OCI-LY3 (cell line): ENCODE data around the gene NHS.

ENCODE experiments used
- H2AFZ ChIP-seq: fragments of 200-600, 300-600 bp; shearing (Covaris generic); 2 replicates; pipeline ENCODE4 v1.6.0; 2014; ENCODE audit warnings: antibody characterized with exemption, low read depth, low read length
- H3K27ac ChIP-seq: fragments of 200-600, 300-600 bp; sonication (generic); 2 replicates; pipeline ENCODE4 v1.5.1; 2014; ENCODE audit warnings: mild to moderate bottlenecking, low read length, moderate library complexity, mixed read lengths
- H3K27me3 ChIP-seq: fragments of 200-600, 300-600 bp; sonication (generic); 2 replicates; pipeline ENCODE4 v1.6.1; 2014; ENCODE audit warnings: low read depth, low read length, mixed read lengths
- H3K36me3 ChIP-seq: fragments of 200-600, 300-600 bp; sonication (generic); replicated peaks from 2 replicates; pipeline ENCODE3; 2014; ENCODE audit warnings: low read depth, low read length, mixed read lengths
- H3K4me1 ChIP-seq: fragments of 300-600, 200-600 bp; sonication (generic); 2 replicates; pipeline ENCODE4 v1.6.1; 2014; ENCODE audit warnings: low read length, mixed read lengths
- H3K4me2 ChIP-seq: fragments of 200-600, 300-600 bp; sonication (generic); 2 replicates; pipeline ENCODE4 v1.6.1; 2014; ENCODE audit warnings: low read length, mixed read lengths
- H3K4me3 ChIP-seq: fragments of 300-600, 200-600 bp; sonication (generic); 2 replicates; pipeline ENCODE4 v1.5.1; 2014; ENCODE audit warnings: antibody characterized with exemption, mild to moderate bottlenecking, low read length, moderate library complexity
- H3K79me2 ChIP-seq: fragments of 300-600, 200-600 bp; shearing (Covaris generic); 2 replicates; pipeline ENCODE4 v1.6.1; 2014; ENCODE audit warnings: mild to moderate bottlenecking, low read length, mixed read lengths
- H3K9ac ChIP-seq: fragments of 300-600, 200-600 bp; shearing (Covaris generic); 2 replicates; pipeline ENCODE4 v1.6.0; 2014; ENCODE audit warnings: mild to moderate bottlenecking, low read length, moderate library complexity
- H3K9me3 ChIP-seq: fragments of 200-600, 300-600 bp; shearing (Covaris generic); 2 replicates; pipeline ENCODE4 v1.6.1; 2014; ENCODE audit warnings: low read length, mixed read lengths; ENCODE audit not compliant: insufficient read depth
- H4K20me1 ChIP-seq: fragments of 200-600, 300-600 bp; sonication (generic); 2 replicates; pipeline ENCODE4 v1.6.1; 2016; ENCODE audit warnings: low read length, mixed read lengths; ENCODE audit not compliant: insufficient read depth
- EZH2phosphoT487 ChIP-seq: fragments of 200-600 bp; shearing (Covaris generic); IDR thresholded peaks from 2 replicates; pipeline ENCODE4 v1.6.1; 2018; ENCODE audit warnings: antibody characterized with exemption, mixed run types, low read depth
- TF ChIP-seq, protein P1 (sequence below): fragments of 200-600, 300-600 bp; sonication (generic); IDR thresholded peaks from 2 replicates; pipeline ENCODE4 v1.5.1; 2014; ENCODE audit warnings: antibody characterized with exemption, low read length, low read depth

Gene NHS

DNA sequence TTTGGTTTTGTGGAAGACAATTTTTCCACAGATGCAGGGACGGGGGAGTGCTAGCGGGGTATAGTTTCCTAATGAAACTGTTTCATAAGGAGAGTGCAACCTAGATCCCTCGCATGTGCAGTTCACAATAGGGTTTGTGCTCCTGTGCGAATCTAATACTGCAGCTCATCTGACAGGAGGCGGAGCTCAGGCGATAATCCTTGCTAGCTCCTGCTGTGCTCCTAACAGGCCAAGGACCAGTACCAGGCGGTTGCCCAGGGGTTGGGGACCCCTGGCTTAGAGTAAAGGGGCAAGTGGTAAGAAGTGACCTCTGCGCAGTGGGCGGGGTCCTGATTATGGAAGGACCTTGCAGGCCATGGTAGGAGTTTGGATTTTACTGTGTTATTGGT is 366.1 kb downstream of the NHS start:
- no peaks in the 10 kb centered on the region for H4K20me1 ChIP-seq
- no peaks in the 10 kb centered on the region for H3K79me2 ChIP-seq
- peaks cover 12% of the 10 kb centered on the region for H3K4me1 ChIP-seq
- no peak overlapping the region for H3K27ac ChIP-seq
- H3K4me3 ChIP-seq: no peak overlapping the region
- no peak overlapping the region for H3K4me2 ChIP-seq
- no peak overlapping the region for H3K9ac ChIP-seq
- TF ChIP-seq, protein P1, sequence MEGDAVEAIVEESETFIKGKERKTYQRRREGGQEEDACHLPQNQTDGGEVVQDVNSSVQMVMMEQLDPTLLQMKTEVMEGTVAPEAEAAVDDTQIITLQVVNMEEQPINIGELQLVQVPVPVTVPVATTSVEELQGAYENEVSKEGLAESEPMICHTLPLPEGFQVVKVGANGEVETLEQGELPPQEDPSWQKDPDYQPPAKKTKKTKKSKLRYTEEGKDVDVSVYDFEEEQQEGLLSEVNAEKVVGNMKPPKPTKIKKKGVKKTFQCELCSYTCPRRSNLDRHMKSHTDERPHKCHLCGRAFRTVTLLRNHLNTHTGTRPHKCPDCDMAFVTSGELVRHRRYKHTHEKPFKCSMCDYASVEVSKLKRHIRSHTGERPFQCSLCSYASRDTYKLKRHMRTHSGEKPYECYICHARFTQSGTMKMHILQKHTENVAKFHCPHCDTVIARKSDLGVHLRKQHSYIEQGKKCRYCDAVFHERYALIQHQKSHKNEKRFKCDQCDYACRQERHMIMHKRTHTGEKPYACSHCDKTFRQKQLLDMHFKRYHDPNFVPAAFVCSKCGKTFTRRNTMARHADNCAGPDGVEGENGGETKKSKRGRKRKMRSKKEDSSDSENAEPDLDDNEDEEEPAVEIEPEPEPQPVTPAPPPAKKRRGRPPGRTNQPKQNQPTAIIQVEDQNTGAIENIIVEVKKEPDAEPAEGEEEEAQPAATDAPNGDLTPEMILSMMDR: no peak
- TF ChIP-seq EZH2phosphoT487: no peak
- no peaks in the 10 kb centered on the region for H3K27me3 ChIP-seq
- no peaks in the 10 kb centered on the region for H3K36me3 ChIP-seq
- no peak overlapping the region for H2AFZ ChIP-seq
- H3K9me3 ChIP-seq: no peaks in the 10 kb centered on the region

DNA sequence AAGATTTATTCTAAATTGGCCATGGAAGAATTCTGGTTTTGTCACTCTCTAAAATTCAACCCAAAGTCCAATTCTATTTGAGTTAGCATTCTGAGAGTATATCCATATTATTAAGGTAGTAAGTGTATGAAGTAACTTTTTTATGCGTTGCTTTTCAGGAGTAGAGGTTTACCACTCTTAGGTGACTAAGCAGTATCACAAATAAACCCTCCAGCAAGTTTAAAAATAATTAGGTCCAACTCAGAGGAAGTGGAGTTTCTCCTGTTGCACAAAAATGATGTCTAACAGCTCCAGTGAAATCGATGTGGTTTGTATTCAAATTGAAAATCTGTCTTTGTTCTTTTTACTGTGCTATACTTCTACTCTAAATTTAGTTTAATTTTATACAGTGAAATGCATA is 368.9 kb downstream of the NHS start:
- H3K36me3 ChIP-seq: no peaks in the 10 kb centered on the region
- no peak overlapping the region for H3K4me3 ChIP-seq
- no peaks in the 10 kb centered on the region for H3K9me3 ChIP-seq
- TF ChIP-seq, protein P1: no peak
- no peak for TF ChIP-seq EZH2phosphoT487
- no peak overlapping the region for H3K4me2 ChIP-seq
- H2AFZ ChIP-seq: no peak overlapping the region
- H3K4me1 ChIP-seq: peaks cover 6% of the 10 kb centered on the region
- H3K9ac ChIP-seq: no peak overlapping the region
- no peak overlapping the region for H3K27ac ChIP-seq
- no peaks in the 10 kb centered on the region for H3K79me2 ChIP-seq
- no peaks in the 10 kb centered on the region for H4K20me1 ChIP-seq
- no peaks in the 10 kb centered on the region for H3K27me3 ChIP-seq

DNA sequence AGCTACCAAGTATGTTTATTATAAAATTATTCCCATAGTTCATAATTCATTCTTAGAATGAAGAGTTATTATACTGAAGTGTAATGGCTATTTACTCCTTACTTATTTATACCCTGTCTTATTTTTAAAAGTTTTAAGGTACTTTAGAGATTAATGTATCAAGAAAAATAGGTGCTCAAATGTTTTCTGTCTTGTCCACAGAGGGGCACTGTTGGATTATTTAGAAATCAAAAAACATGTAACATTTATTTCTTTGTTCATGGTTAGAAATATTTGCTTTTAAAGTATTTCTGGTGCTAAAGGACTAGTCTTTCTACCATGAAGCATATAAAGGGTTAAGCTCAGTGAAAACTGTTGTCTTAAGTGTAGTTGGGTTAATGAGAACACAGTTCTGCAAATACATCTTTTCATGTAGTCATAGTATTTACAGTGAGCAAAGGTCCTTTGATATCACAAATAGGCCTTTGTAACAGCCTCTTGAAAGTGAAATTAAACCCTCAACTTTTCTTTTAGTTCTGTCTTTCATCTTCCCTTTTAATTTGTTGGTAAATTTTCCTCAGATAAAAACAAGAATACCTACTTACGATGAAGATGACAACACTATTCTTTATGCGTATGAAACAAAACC is 370.0 kb downstream of the NHS start:
- Histone ChIP-seq H3K9me3 (no peaks in the 10 kb centered on the region), H3K27ac (no peak overlapping the region), H3K9ac (no peak overlapping the region), H2AFZ (no peak overlapping the region), H3K4me1 (no peaks in the 10 kb centered on the region), H3K79me2 (no peaks in the 10 kb centered on the region), H4K20me1 (no peaks in the 10 kb centered on the region), H3K4me2 (no peak overlapping the region), H3K4me3 (no peak overlapping the region), H3K36me3 (no peaks in the 10 kb centered on the region), H3K27me3 (no peaks in the 10 kb centered on the region)
- TF ChIP-seq, protein P1: peak; percentile 51
- no peak for TF ChIP-seq EZH2phosphoT487

DNA sequence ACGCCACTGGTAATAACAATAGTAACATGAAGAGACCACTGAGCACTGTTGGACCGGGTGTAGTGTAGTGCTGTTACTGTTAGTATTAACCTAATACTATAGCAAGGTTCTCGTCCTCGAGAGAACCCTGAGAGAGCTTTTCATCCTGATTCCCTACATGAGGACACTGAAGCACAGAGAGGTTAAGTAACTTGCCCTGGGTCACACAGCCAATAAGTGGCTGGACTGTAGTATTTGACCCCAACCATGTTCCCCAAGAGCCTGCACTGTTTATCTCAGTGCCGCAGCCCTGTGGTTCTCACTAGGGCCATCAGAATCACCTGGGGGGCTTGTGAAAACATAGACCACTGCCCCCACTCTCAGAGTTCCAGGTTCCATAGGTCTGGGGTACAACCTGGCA is 372.7 kb downstream of the NHS start:
- Histone ChIP-seq H3K27ac (no peak overlapping the region), H2AFZ (no peak overlapping the region), H4K20me1 (no peaks in the 10 kb centered on the region), H3K27me3 (no peaks in the 10 kb centered on the region), H3K9me3 (no peaks in the 10 kb centered on the region), H3K36me3 (no peaks in the 10 kb centered on the region), H3K4me3 (no peak overlapping the region), H3K4me1 (no peaks in the 10 kb centered on the region), H3K9ac (no peak overlapping the region), H3K4me2 (no peak overlapping the region), H3K79me2 (no peaks in the 10 kb centered on the region)
- TF ChIP-seq EZH2phosphoT487: no peak
- TF ChIP-seq, protein P1: no peak
